PC-3 (cell line): ENCODE results near the gene CFL1. TPM values are rescaled to one million over a fixed set of nuclear protein-coding genes. Genes with fewer than 3 reads are reported as not detected.

Experiments used
- ATAC-seq: fragments of 200-7000 bp; cut with Tn5 transposase; 2 replicates; pipeline ENCODE4 v1.9.1; 2020; ENCODE audit warnings: mild to moderate bottlenecking, moderate library complexity
- BruUV-seq: library from RNA; stranded (reverse); fragments of 400-500 nt; replicated peaks from 2 replicates; lab custom pipeline; 2021; lab: Mats Ljungman, UMichigan
- CTCF ChIA-PET: fragments of 300-600 bp; sonication (Branson Sonifier 250); formaldehyde crosslinking; loops from one replicate; lab custom pipeline; 2022; ENCODE audit warnings: antibody characterized with exemption; lab: Charles Lee
- POLR2A ChIA-PET: fragments of 300-600 bp; sonication (Branson Sonifier 250); formaldehyde crosslinking; loops from one replicate; lab custom pipeline; 2022; ENCODE audit warnings: antibody characterized with exemption; ENCODE audit not compliant: unreplicated experiment; lab: Charles Lee
- DNase-seq: peaks from one replicate; pipeline ENCODE4 v3.0.0-alpha.2; 2015
- H2AFZ ChIP-seq: fragments of 300-600 bp; sonication (generic); 2 replicates; pipeline ENCODE4 v1.6.0; 2016; ENCODE audit warnings: antibody characterized with exemption, low read length
- H3F3A ChIP-seq: fragments of 300-600 bp; sonication (generic); one replicate; pipeline ENCODE4 v1.6.0; 2017; ENCODE audit warnings: antibody characterized with exemption, low read length, control low read depth, mild to moderate bottlenecking; ENCODE audit not compliant: unreplicated experiment
- H3K27ac ChIP-seq: fragments of 300-600 bp; sonication (generic); 2 replicates; pipeline ENCODE4 v1.5.1; 2016; ENCODE audit warnings: mild to moderate bottlenecking, low read length
- H3K27me3 ChIP-seq: fragments of 300-600 bp; sonication (generic); 2 replicates; pipeline ENCODE4 v1.6.1; 2016; ENCODE audit warnings: low read length, mixed read lengths
- H3K36me3 ChIP-seq: fragments of 300-600 bp; sonication (generic); 2 replicates; pipeline ENCODE4 v1.6.1; 2016; ENCODE audit warnings: low read depth, mixed run types, low read length, mixed read lengths
- H3K4me1 ChIP-seq: fragments of 300-600 bp; sonication (generic); 2 replicates; pipeline ENCODE4 v1.5.1; 2016; ENCODE audit warnings: low read length; ENCODE audit not compliant: insufficient read depth
- H3K4me2 ChIP-seq: fragments of 300-600 bp; sonication (generic); 2 replicates; pipeline ENCODE4 v1.6.0; 2016; ENCODE audit warnings: low read length
- H3K4me3 ChIP-seq: fragments of 300-600 bp; sonication (generic); 2 replicates; pipeline ENCODE4 v1.5.1; 2016; ENCODE audit warnings: mild to moderate bottlenecking, low read length, mixed read lengths
- H3K79me2 ChIP-seq: fragments of 300-600 bp; sonication (generic); 2 replicates; pipeline ENCODE4 v1.6.1; 2017; ENCODE audit warnings: low read length, mixed read lengths
- H3K9ac ChIP-seq: fragments of 300-600 bp; sonication (generic); 2 replicates; pipeline ENCODE4 v1.6.0; 2016; ENCODE audit warnings: mild to moderate bottlenecking, low read length
- H3K9me2 ChIP-seq: fragments of 300-600 bp; sonication (generic); replicated peaks from 2 replicates; pipeline ENCODE4 v1.6.1; 2016; ENCODE audit warnings: mixed run types, low read length, mixed read lengths
- H3K9me3 ChIP-seq: fragments of 300-600 bp; sonication (generic); 2 replicates; pipeline ENCODE4 v1.6.1; 2016; ENCODE audit warnings: low read length, mixed read lengths
- H4K20me1 ChIP-seq: fragments of 300-600 bp; sonication (generic); 2 replicates; pipeline ENCODE4 v1.6.1; 2016; ENCODE audit warnings: low read length, mixed read lengths
- CTCF ChIP-seq: fragments of 300-600 bp; sonication (generic); conservative IDR thresholded peaks from 2 replicates; pipeline ENCODE4 v1.5.1; 2017; ENCODE audit warnings: antibody characterized with exemption, low read depth, mild to moderate bottlenecking, low read length
- EZH2 ChIP-seq: fragments of 300-600 bp; sonication (generic); IDR thresholded peaks from one replicate; pipeline ENCODE4 v1.6.1; 2017; ENCODE audit warnings: antibody characterized with exemption, mild to moderate bottlenecking, low read length; ENCODE audit not compliant: unreplicated experiment
- EZH2phosphoT487 ChIP-seq: fragments of 300-600 bp; sonication (generic); IDR thresholded peaks from 2 replicates; pipeline ENCODE4 v1.6.1; 2018; ENCODE audit warnings: mild to moderate bottlenecking, antibody characterized with exemption, low read length, borderline replicate concordance
- intact Hi-C: fragments of 100-400 bp; cut with micrococcal nuclease; formaldehyde crosslinking; loops from 2 replicates; pipeline ENCODE4 v1.9.0; 2023
- total RNA-seq: library from RNA; depleted of rRNA; stranded (reverse); fragments of >200 nt; gene quantifications from 2 replicates; pipeline ENCODE4 v1.2.3, GENCODE V29; 2014

CFL1 gene
- total RNA-seq, 1 experiment from 2014 or later: 2,710 TPM

- Histone ChIP-seq H3K4me1 (no peaks in the 10 kb centered on the region), H3K4me2 (no peak overlapping the region), H2AFZ (no peak overlapping the region), H3K27ac (no peak overlapping the region), H3K9ac (no peak overlapping the region), H3K36me3 (no peaks in the 10 kb centered on the region), H3K79me2 (no peaks in the 10 kb centered on the region), H3F3A (no peaks in the 10 kb centered on the region), H3K9me2 (no peaks in the 10 kb centered on the region), H3K27me3 (no peaks in the 10 kb centered on the region), H4K20me1 (no peaks in the 10 kb centered on the region), H3K9me3 (no peaks in the 10 kb centered on the region), H3K4me3 (no peak overlapping the region)
- ChIA-PET CTCF (no interaction called here), POLR2A (interaction anchor here (0.7 kb wide), 1 partner anchor 113 kb away, joined by 3 read pairs; no protein-coding TSS in a partner anchor)
- no TSS peak for BruUV-seq
- intact Hi-C loops: no loop called here
- ATAC-seq (no peak), DNase-seq (no peak)
- no peak for TF ChIP-seq EZH2phosphoT487
- TF ChIP-seq EZH2: no peak
- TF ChIP-seq CTCF: no peak
These were observed 35.0 kb downstream of the CFL1 start for GRCh38 chr11:65822776-65823528.

- intact Hi-C loops: no loop called here
- H2AFZ ChIP-seq: no peak overlapping the region
- ChIA-PET POLR2A (no interaction called here), CTCF (no interaction called here)
- no peak for ATAC-seq
- H3K4me2 ChIP-seq: no peak overlapping the region
- no peak overlapping the region for H3K27ac ChIP-seq
- H3K36me3 ChIP-seq: no peaks in the 10 kb centered on the region
- peaks cover 4% of the 10 kb centered on the region; the same call in 1 of the 2 replicates for H3K4me1 ChIP-seq
- H3K4me3 ChIP-seq: no peak overlapping the region
- no peaks in the 10 kb centered on the region for H3K27me3 ChIP-seq
- no peak for TF ChIP-seq EZH2
- no peak for TF ChIP-seq CTCF
- no peak for TF ChIP-seq EZH2phosphoT487
- no peaks in the 10 kb centered on the region for H3F3A ChIP-seq
- H3K9ac ChIP-seq: no peak overlapping the region
- DNase-seq: no peak
- H4K20me1 ChIP-seq: no peaks in the 10 kb centered on the region
- no peaks in the 10 kb centered on the region for H3K9me2 ChIP-seq
- no peaks in the 10 kb centered on the region for H3K79me2 ChIP-seq
- no peaks in the 10 kb centered on the region for H3K9me3 ChIP-seq
- BruUV-seq: no TSS peak
These were observed 36.9 kb downstream of the CFL1 start for GRCh38 chr11:65821107-65821506.
